Astrocyte of the spinal cord (primary cell): ENCODE measurements around the gene PHPT1.
"Not testable (repeated sequence)": the region's sequence is repeated elsewhere in the genome, so short reads cannot be mapped to it uniquely, and the experiment has no call there.

Experiments
- DNase-seq: peaks from one replicate; pipeline ENCODE4 v3.0.0; 2011; ENCODE audit warnings: low read depth, low spot score
- H3K4me3 ChIP-seq: 2 replicates; pipeline ENCODE4 v1.5.1; 2011; ENCODE audit warnings: low read depth, mild to moderate bottlenecking, low read length, moderate library complexity
- CTCF ChIP-seq: IDR thresholded peaks from 2 replicates; pipeline ENCODE4 v1.5.1; 2012; ENCODE audit warnings: low read depth, mild to moderate bottlenecking, low read length, inconsistent platforms
- in situ Hi-C: cut with HindIII; loops from 2 replicates; pipeline ENCODE4 v1.10.0; 2017; ENCODE audit warnings: low sequenced_read_pairs

PHPT1 gene

DNA sequence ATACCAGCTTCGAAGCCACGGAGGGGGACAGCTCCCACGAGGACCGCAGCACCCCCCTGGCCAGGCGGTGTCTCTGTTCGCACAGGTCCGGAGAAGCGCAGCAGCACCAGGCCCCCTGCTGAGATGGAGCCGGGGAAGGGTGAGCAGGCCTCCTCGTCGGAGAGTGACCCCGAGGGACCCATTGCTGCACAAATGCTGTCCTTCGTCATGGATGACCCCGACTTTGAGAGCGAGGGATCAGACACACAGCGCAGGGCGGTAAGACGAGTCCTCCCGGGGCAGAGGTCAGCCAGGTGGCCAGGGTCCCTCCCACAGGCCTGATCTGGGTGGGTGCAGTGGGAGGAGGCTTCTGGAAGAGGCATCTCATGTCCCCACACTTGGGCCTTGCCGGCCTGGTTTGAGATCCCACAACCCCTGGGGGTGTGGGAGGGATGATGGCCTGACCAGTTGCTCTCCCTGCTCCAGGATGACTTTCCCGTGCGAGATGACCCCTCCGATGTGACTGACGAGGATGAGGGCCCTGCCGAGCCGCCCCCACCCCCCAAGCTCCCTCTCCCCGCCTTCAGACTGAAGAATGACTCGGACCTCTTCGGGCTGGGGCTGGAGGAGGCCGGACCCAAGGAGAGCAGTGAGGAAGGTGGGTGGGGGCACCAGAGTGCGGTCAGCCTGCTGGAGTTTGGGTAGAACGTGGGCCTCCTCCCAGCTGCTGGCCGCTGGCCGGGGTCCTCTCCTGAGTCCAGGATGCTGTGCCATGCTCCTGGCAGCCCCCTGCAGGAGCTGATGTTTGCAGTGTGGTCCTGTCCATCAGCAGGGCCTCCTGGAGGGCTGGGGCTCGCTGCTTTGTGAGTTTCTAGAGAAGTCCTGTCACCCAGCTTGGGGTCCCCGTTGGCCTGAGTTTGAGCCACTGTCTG lies 9.7 kb upstream of the PHPT1 start:
- TF ChIP-seq CTCF, result no peak
- in situ Hi-C loops, result no loop called here
- no peak overlapping the region for H3K4me3 ChIP-seq
- DNase-seq, result no peak

GRCh38 chr9:136840140-136840876 lies 8.9 kb upstream of the PHPT1 start:
- in situ Hi-C loops, result no loop called here
- no peak overlapping the region for H3K4me3 ChIP-seq
- DNase-seq, result no peak
- no peak for TF ChIP-seq CTCF

- no peak overlapping the region for H3K4me3 ChIP-seq
- in situ Hi-C loops, result no loop called here
- TF ChIP-seq CTCF, result no peak
- DNase-seq, result peak; percentile 62
These were observed 8.1 kb upstream of the PHPT1 start for GRCh38 chr9:136840877-136841645.

DNA sequence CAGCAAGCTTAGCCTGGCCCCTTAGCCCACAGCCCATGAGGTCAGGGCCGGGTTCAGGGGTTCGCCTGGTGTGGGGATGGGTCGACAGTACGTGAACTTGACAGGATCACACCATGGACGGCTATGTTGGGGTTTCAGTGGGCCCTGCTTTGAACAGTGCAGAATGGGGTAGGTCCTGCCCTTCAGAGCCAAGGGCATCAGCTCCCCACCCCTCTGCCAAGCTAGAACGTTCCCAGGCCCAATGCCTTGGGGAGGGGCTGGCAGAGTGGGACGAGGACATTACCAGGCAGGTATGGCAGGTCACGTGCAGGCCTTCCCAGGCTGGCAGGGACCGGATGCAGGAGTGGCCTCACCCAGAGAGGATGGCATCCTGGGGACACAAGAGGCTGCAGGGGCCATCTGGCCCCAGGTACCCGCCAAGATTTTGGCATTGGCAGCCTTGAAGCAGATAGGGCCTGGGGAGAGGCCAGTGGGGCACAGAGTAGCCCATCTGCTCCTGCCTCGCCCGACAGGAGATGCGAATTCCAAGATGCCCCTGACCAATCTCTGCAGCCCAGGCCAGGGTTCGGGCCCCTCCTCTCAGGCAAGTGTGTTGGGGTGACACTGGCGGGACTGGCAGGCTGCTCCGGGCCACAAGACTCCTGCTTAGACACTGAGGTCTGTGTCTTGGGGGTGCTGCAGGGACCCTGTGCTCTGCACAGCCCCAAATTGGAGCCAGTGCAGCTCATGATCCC lies 7.4 kb upstream of the PHPT1 start:
- H3K4me3 ChIP-seq, result peak overlapping the region; percentile 52
- DNase-seq, in situ Hi-C loops: not testable (repeated sequence)

GRCh38 chr9:136842380-136842948 lies 6.7 kb upstream of the PHPT1 start, which contains the start of gene AJM1:
AJM1 (plus strand) TSS chr9:136842478; CDS start chr9:136844415, 1,937 bp downstream.
- peak; percentile 76 for DNase-seq
- in situ Hi-C loops, result not testable (repeated sequence)
- peak within 1 kb of the TSS; percentile 52 for H3K4me3 ChIP-seq
- TF ChIP-seq CTCF, result peak; percentile 90

DNA sequence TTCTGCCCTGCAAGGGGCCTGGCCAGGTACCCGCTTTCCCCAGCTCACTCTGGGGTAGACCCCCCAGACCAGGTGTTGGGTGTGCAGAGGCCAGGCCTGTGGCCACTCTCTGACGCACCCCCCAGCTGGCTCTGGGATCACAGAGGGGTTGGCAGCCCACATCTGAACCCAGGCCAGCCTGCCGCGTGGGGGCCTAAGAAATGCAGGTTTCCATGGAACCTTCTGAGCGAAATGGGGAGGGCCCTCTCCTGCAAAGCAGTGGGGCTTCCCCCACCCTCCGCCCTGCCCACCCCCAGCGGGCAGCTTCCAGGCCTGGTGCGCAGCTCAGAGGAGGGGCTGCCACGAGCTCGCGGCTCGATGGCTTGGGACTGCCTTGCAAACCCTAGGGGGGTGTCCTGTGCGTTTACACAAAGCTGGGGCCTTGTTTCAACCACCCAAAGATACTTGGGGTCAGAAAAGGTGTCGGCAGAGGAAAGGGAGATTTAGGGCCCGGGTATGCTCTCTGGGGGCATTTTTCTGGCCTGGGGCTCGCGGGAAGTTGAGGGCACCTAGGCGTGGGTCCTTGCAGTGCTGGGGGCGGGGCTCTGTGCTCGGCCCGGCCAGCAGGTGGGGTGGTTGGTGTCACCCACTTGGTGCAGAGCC lies 5.9 kb upstream of the PHPT1 start:
- in situ Hi-C loops, H3K4me3 ChIP-seq, DNase-seq: not testable (repeated sequence)
